CD14-positive monocyte (primary cell): ENCODE data around the gene CELA3B. TPM values are rescaled to one million over a fixed set of nuclear protein-coding genes. Genes with fewer than 3 reads are reported as not detected.
"Not testable (repeated sequence)": the region's sequence is repeated elsewhere in the genome, so short reads cannot be mapped to it uniquely, and the experiment has no call there.

ENCODE experiments used
- DNase-seq, 3 donors: peaks; one replicate each; pipeline ENCODE4 v3.0.0-alpha.2; 2011 to 2022
- H2AFZ ChIP-seq: 2 replicates; pipeline ENCODE4 v1.6.0; 2012; ENCODE audit warnings: mild to moderate bottlenecking, low read depth, low read length, inconsistent platforms; ENCODE audit not compliant: insufficient read depth, poor library complexity, severe bottlenecking
- H3K27ac ChIP-seq, 2 donors: 1 replicate in 1 of 2; 2 replicates in 1 of 2; pipeline ENCODE4 v1.5.1; 2012 to 2013; ENCODE audit warnings: low read length in 2 of 2, control low read depth in 1 of 2, inconsistent platforms in 1 of 2, low read depth in 1 of 2, mild to moderate bottlenecking in 1 of 2
- H3K27me3 ChIP-seq, 2 donors: one replicate each; pipeline versions ENCODE4 v1.6.0 to v1.6.1; 2011 to 2013; ENCODE audit warnings: low read length in 2 of 2; ENCODE audit not compliant: control insufficient read depth in 2 of 2, insufficient read depth in 2 of 2
- H3K36me3 ChIP-seq, 2 donors: replicated peaks in 1 of 2; 1 replicate in 1 of 2; 2 replicates in 1 of 2; pipeline versions ENCODE4 v1.5.1 to v1.6.1; 2012 to 2013; ENCODE audit warnings: low read length in 2 of 2, control low read depth in 1 of 2, inconsistent platforms in 1 of 2, mild to moderate bottlenecking in 1 of 2; ENCODE audit not compliant: insufficient read depth in 2 of 2, control insufficient read depth in 1 of 2
- H3K4me1 ChIP-seq, 2 donors: 1 replicate in 1 of 2; 2 replicates in 1 of 2; pipeline versions ENCODE4 v1.5.1 to v1.6.1; 2012 to 2013; ENCODE audit warnings: low read length in 2 of 2, control low read depth in 1 of 2, inconsistent platforms in 1 of 2, mild to moderate bottlenecking in 1 of 2, moderate library complexity in 1 of 2; ENCODE audit not compliant: insufficient read depth in 2 of 2, control insufficient read depth in 1 of 2
- H3K4me2 ChIP-seq: replicated peaks from 2 replicates; pipeline ENCODE3; 2012; ENCODE audit warnings: low read length, moderate library complexity, mild to moderate bottlenecking; ENCODE audit not compliant: poor library complexity, severe bottlenecking; ENCODE audit errors: extremely low read depth
- H3K4me3 ChIP-seq, 3 experiments: fragments of 200-600 bp in 1 of 3; sonication (generic) in 1 of 3; replicated peaks in 1 of 3; 1 replicate in 2 of 3; 2 replicates in 1 of 3; pipeline ENCODE4 v1.5.1; 2011 to 2013; ENCODE audit warnings: low read length in 3 of 3, mild to moderate bottlenecking in 3 of 3, control low read depth in 2 of 3, low read depth in 2 of 3, inconsistent platforms in 1 of 3, moderate library complexity in 1 of 3
- H3K79me2 ChIP-seq: 2 replicates; pipeline ENCODE4 v1.6.0; 2012; ENCODE audit warnings: mild to moderate bottlenecking, control low read depth, inconsistent platforms, low read length, moderate library complexity; ENCODE audit not compliant: insufficient read depth
- H3K9ac ChIP-seq: 2 replicates; pipeline ENCODE4 v1.6.0; 2017; ENCODE audit warnings: low read length, mild to moderate bottlenecking; ENCODE audit not compliant: insufficient read depth, poor library complexity, severe bottlenecking
- H3K9me3 ChIP-seq, 2 donors: replicated peaks in 1 of 2; 1 replicate in 1 of 2; 2 replicates in 1 of 2; pipeline versions ENCODE4 v1.5.1 to v1.6.1; 2012 to 2013; ENCODE audit warnings: low read length in 2 of 2, control low read depth in 1 of 2; ENCODE audit not compliant: control insufficient read depth in 1 of 2, insufficient read depth in 1 of 2
- H4K20me1 ChIP-seq: 2 replicates; pipeline ENCODE4 v1.6.0; 2012; ENCODE audit warnings: mild to moderate bottlenecking, low read length, control low read depth, moderate library complexity; ENCODE audit not compliant: insufficient read depth
- H3K27ac Mint-ChIP-seq, 7 donors: one replicate each; pipeline ENCODE4 v1.8.0; 2020; ENCODE audit warnings: mild to moderate bottlenecking in 7 of 7, mixed read lengths in 7 of 7, moderate library complexity in 6 of 7, inconsistent platforms in 2 of 7
- H3K27me3 Mint-ChIP-seq, 3 donors: one replicate each; pipeline ENCODE4 v1.8.0; 2021 to 2022; ENCODE audit warnings: low read depth in 3 of 3, mild to moderate bottlenecking in 3 of 3, mixed read lengths in 3 of 3, moderate library complexity in 3 of 3, inconsistent platforms in 1 of 3
- H3K36me3 Mint-ChIP-seq, 2 donors: one replicate each; pipeline ENCODE4 v1.8.0; 2020; ENCODE audit warnings: mixed read lengths in 2 of 2, inconsistent platforms in 1 of 2, mild to moderate bottlenecking in 1 of 2
- H3K4me1 Mint-ChIP-seq: one replicate; pipeline ENCODE4 v1.8.0; 2020; ENCODE audit warnings: mild to moderate bottlenecking, mixed read lengths
- H3K4me3 Mint-ChIP-seq, 2 donors: one replicate each; pipeline ENCODE4 v1.8.0; 2020; ENCODE audit warnings: mild to moderate bottlenecking in 2 of 2, mixed read lengths in 2 of 2, moderate library complexity in 1 of 2
- H3K9me3 Mint-ChIP-seq, 7 donors: one replicate each; pipeline ENCODE4 v1.8.0; 2020 to 2022; ENCODE audit warnings: mixed read lengths in 7 of 7, mild to moderate bottlenecking in 6 of 7, moderate library complexity in 6 of 7, inconsistent platforms in 2 of 7
- CTCF ChIP-seq: fragments of 200-600 bp; IDR thresholded peaks from one replicate; pipeline ENCODE4 v1.8.0; 2022; ENCODE audit warnings: antibody characterized with exemption, mild to moderate bottlenecking
- WGBS: methylation state at CpG from one replicate; pipeline ENCODE4 v1.1.5; 2013; ENCODE audit warnings: missing lambda C conversion rate; ENCODE audit not compliant: insufficient coverage; 5-methylcytosine and 5-hydroxymethylcytosine counted together
- intact Hi-C, 2 donors: fragments of 100-400 bp; cut with micrococcal nuclease; formaldehyde crosslinking; loops; one replicate each; pipeline versions ENCODE4 v1.15.0 to v1.15.1; 2023
- polyA plus RNA-seq, 3 donors: library from polyadenylated mRNA; depleted of rRNA in 1 of 3; unstranded in 2 of 3; stranded (reverse) in 1 of 3; fragments of 300-500 nt in 2 of 3; fragments of >200 nt in 1 of 3; fragmentation: Illumina TruSeq in 2 of 3; gene quantifications; 1 replicate in 2 of 3; 2 replicates in 1 of 3; pipeline ENCODE4 v1.2.3, GENCODE V29; 2012 to 2021

The CELA3B gene
- polyA plus RNA-seq, 3 donors: not detected

- H3K9ac ChIP-seq, H3K79me2 ChIP-seq, H3K4me1 ChIP-seq, H3K9me3 ChIP-seq, H3K27ac Mint-ChIP-seq, H2AFZ ChIP-seq, DNase-seq, H3K4me3 Mint-ChIP-seq, H3K36me3 Mint-ChIP-seq, H3K4me3 ChIP-seq, H3K9me3 Mint-ChIP-seq, intact Hi-C loops, H3K4me2 ChIP-seq, H4K20me1 ChIP-seq, H3K27me3 ChIP-seq, H3K4me1 Mint-ChIP-seq, H3K27me3 Mint-ChIP-seq, H3K27ac ChIP-seq, H3K36me3 ChIP-seq: not testable (repeated sequence)
- no CpG with 5 or more reads among the region's 15 CpGs for WGBS
Observed at GRCh38 chr1:21998624-21999294, 21.9 kb downstream of the CELA3B start.

DNA sequence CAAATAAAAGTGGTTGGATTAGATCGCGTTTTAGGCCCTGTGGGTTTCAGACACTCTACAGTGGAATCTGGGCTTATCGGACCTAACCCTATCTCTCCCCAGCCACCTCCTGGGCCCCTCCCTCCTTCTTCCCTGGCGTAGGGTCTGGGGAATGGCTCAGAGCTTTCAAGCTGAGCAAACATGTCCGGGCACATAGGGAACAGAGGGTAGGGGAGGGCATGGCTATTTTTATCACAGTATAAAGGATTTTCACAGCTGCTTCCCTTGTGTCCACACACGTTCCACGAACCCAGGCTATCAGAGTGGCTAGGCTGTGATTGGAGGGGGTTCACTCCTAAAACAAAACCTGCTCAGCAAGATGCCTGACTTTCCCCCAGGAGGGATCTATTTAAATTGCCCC is 22.8 kb downstream of the CELA3B start:
- H3K36me3 ChIP-seq, H3K4me2 ChIP-seq, H3K27me3 Mint-ChIP-seq, H2AFZ ChIP-seq, H3K4me3 Mint-ChIP-seq, H3K9me3 Mint-ChIP-seq, H3K9me3 ChIP-seq, H3K9ac ChIP-seq, H3K27ac Mint-ChIP-seq, H3K4me1 Mint-ChIP-seq, H3K79me2 ChIP-seq, H3K4me3 ChIP-seq, DNase-seq, H3K36me3 Mint-ChIP-seq, H3K27ac ChIP-seq, intact Hi-C loops, H4K20me1 ChIP-seq, H3K4me1 ChIP-seq, H3K27me3 ChIP-seq: not testable (repeated sequence)
- no CpG with 5 or more reads among the region's 7 CpGs for WGBS

GRCh38 chr1:22001409-22001808 is 24.6 kb downstream of the CELA3B start, which contains the start of gene CELA3A:
TSS of gene CELA3A (plus strand) at chr1:22001657. CDS start at chr1:22001675, 18 bp downstream.
- H3K4me1 ChIP-seq: no peaks in the 10 kb centered on the region
- intact Hi-C loops: no loop called here
- no peaks in the 10 kb centered on the region for H3K79me2 ChIP-seq
- H3K27ac Mint-ChIP-seq: peak within 1 kb of the TSS in 1 of 7 donors; percentile 77
- H3K4me3 Mint-ChIP-seq: no peak within 1 kb of the TSS
- H3K36me3 ChIP-seq: no peaks in the 10 kb centered on the region
- H3K4me3 ChIP-seq: no peak within 1 kb of the TSS
- DNase-seq: no peak
- H3K36me3 Mint-ChIP-seq: no peaks in the 10 kb centered on the region
- WGBS: 73% methylated on average over 5 of the region's 5 CpGs
- no peak within 1 kb of the TSS for H3K4me2 ChIP-seq
- no peaks in the 10 kb centered on the region for H3K9me3 Mint-ChIP-seq
- no peaks in the 10 kb centered on the region for H4K20me1 ChIP-seq
- H3K4me1 Mint-ChIP-seq: no peaks in the 10 kb centered on the region
- peaks cover 0 to 5% (median 2%) of the 10 kb centered on the region in 3 donors for H3K27me3 Mint-ChIP-seq
- TF ChIP-seq CTCF: no peak
- H3K9ac ChIP-seq: no peak within 1 kb of the TSS
- H3K9me3 ChIP-seq: no peaks in the 10 kb centered on the region
- H3K27ac ChIP-seq: no peak within 1 kb of the TSS
- H3K27me3 ChIP-seq: no peaks in the 10 kb centered on the region
- no peak within 1 kb of the TSS for H2AFZ ChIP-seq

DNA sequence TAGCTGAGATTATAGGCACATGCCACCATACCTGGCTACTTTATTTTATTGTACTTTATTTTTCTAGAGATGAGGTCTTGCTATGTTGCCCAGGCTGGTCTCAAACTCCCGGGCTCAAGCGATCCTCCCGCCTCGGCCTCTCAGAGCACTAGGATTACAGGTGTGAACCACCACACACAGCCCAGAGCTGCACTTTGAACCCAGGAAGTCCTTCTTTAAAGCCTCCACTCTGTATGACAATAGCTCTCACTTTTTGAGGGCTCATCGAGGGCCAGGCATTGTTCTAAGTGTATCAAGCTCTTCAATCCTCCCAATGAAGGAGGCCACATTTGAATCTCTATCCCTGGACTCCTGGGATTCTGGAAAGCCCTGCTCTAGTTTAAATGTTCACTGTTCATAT is 25.6 kb downstream of the CELA3B start:
- H3K9ac ChIP-seq, DNase-seq, H3K9me3 Mint-ChIP-seq, H2AFZ ChIP-seq, H3K27me3 Mint-ChIP-seq, H3K27ac ChIP-seq, H3K79me2 ChIP-seq, H3K36me3 Mint-ChIP-seq, H3K27me3 ChIP-seq, H3K4me3 ChIP-seq, H3K4me1 Mint-ChIP-seq, H3K4me3 Mint-ChIP-seq, H3K4me1 ChIP-seq, H3K27ac Mint-ChIP-seq, intact Hi-C loops, H3K4me2 ChIP-seq, H3K36me3 ChIP-seq, H3K9me3 ChIP-seq, H4K20me1 ChIP-seq: not testable (repeated sequence)
- 67% methylated on average over 1 of the region's 5 CpGs for WGBS
